HG03460 (cell line): ENCODE results near the gene SLC11A1.

Experiments
- ATAC-seq: cut with Tn5 transposase; IDR thresholded peaks from one replicate; pipeline ENCODE4 v1.9.1; 2021; ENCODE audit not compliant: unreplicated experiment

The SLC11A1 gene

GRCh38 chr2:218432676-218433365 lies 50.7 kb downstream of the SLC11A1 start:
- ATAC-seq: no peak

DNA sequence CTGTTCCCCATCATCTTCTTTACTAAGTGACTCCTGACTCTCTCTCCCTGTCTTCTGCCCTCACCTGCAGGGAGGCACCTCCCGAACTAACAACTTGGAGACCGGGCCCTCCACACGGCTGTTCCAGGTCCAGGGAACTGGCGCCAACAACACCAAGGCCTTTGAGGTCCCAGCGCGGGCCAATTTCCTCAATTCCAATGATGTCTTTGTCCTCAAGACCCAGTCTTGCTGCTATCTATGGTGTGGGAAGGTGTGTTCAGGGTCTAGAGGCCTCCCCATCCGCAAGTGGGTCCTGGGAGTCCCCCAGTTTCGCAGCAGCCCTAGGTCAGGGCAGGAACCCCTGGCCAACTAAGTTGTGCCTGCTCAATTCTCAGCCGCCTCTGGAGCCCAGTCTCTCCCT lies 52.4 kb downstream of the SLC11A1 start:
- ATAC-seq: no peak

- ATAC-seq: no peak
Observed at GRCh38 chr2:218435003-218435982, 53.2 kb downstream of the SLC11A1 start.

DNA sequence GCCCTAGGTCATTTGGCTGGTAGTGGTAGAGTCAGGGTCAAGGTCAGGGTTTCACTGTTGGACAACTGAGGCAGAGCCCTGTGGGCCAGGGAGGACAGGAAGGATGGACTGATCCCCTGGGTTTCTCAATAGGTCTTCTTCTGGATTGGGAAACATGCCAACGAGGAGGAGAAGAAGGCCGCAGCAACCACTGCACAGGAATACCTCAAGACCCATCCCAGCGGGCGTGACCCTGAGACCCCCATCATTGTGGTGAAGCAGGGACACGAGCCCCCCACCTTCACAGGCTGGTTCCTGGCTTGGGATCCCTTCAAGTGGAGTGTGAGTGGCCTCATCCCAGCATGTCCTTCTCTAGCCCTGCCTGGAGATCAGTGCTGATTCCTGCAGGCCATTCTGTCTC lies 54.9 kb downstream of the SLC11A1 start:
- no peak for ATAC-seq

DNA sequence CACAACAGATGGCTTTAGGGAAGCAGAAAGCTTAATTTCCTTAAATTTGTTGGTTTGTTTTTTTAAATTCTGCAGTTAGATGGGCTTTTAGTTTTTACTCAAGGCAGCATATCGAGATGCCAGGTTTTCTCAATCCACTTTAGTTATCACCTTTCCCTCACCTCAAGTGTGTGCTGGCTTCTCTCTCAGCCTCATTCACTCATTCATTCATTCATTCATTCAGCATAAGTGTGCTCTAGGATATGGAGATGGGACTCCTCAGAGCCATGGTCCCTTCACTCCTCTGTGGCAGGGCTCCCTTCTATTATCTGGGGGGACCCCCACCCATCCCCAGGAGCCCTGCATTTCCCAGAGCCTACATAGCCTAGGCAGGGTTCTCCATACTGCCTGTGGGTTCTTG lies 55.9 kb downstream of the SLC11A1 start:
- no peak for ATAC-seq

DNA sequence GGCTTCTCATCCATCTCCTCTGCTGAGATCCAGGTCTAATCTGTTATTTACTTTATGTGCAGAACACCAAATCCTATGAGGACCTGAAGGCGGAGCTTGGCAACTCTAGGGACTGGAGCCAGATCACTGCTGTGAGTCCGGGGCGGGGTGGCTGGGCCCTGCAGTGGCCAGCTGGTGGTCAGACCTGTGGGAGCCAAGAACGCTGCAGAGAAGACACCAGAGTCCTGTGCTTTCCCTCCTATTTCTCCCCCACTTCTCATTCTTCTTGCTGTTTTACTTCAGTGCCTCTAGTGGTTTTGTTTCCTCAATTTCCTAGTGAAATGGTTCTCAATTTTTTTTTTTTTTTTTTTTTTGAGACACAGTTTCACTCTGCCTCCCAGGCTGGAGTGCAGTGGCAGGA lies 56.5 kb downstream of the SLC11A1 start:
- ATAC-seq: no peak

- ATAC-seq: no peak
Observed at GRCh38 chr2:218444692-218445357, 62.8 kb downstream of the SLC11A1 start.

- no peak for ATAC-seq
Observed at GRCh38 chr2:218445602-218446001, 63.5 kb downstream of the SLC11A1 start.
